ENCODE results near the gene ENHO.
A peak's percentile ranks its signal among the peaks of the same experiment; 100 is the strongest.
"Not testable (repeated sequence)": the region's sequence is repeated elsewhere in the genome, so short reads cannot be mapped to it uniquely, and the experiment has no call there.

ENHO gene

GRCh38 chr9:34555500-34555899 lies 32.7 kb upstream of the ENHO start:
- DNase-seq (ENCODE audit: low spot score), result no peak

- no peak for DNase-seq (ENCODE audit: low spot score)
Measured at GRCh38 chr9:34555002-34555348, 32.2 kb upstream of the ENHO start.

- DNase-seq (ENCODE audit: low spot score), result no peak
Measured at GRCh38 chr9:34554211-34555001, 31.6 kb upstream of the ENHO start.

GRCh38 chr9:34553511-34554021 lies 30.8 kb upstream of the ENHO start:
- DNase-seq (ENCODE audit: low spot score), result no peak

GRCh38 chr9:34552986-34553385 lies 30.2 kb upstream of the ENHO start:
- no peak for DNase-seq (ENCODE audit: low spot score)

- DNase-seq (ENCODE audit: low spot score), result no peak
Measured at GRCh38 chr9:34552606-34552981, 29.8 kb upstream of the ENHO start.

- no peak for DNase-seq (ENCODE audit: low spot score)
Measured at GRCh38 chr9:34551751-34552605, 29.2 kb upstream of the ENHO start.

GRCh38 chr9:34550681-34551270 lies 28.0 kb upstream of the ENHO start:
- no peak for DNase-seq (ENCODE audit: low spot score)

GRCh38 chr9:34550016-34550680 lies 27.4 kb upstream of the ENHO start:
- DNase-seq (ENCODE audit: low spot score), result no peak

GRCh38 chr9:34549407-34549732 lies 26.6 kb upstream of the ENHO start:
- DNase-seq (ENCODE audit: low spot score), result no peak

GRCh38 chr9:34547960-34548611 lies 25.3 kb upstream of the ENHO start:
- DNase-seq (ENCODE audit: low spot score), result peak; percentile 43

- peak; percentile 79 for DNase-seq (ENCODE audit: low spot score)
Measured at GRCh38 chr9:34546834-34547827, 24.3 kb upstream of the ENHO start.

- DNase-seq (ENCODE audit: low spot score), result no peak
Measured at GRCh38 chr9:34546102-34546833, 23.5 kb upstream of the ENHO start.

GRCh38 chr9:34545497-34545896 lies 22.7 kb upstream of the ENHO start:
- no peak for DNase-seq (ENCODE audit: low spot score)

GRCh38 chr9:34544035-34544434 lies 21.2 kb upstream of the ENHO start:
- DNase-seq (ENCODE audit: low spot score), result no peak

GRCh38 chr9:34541540-34541939 lies 18.8 kb upstream of the ENHO start:
- no peak for DNase-seq (ENCODE audit: low spot score)

GRCh38 chr9:34540827-34541226 lies 18.0 kb upstream of the ENHO start:
- no peak for DNase-seq (ENCODE audit: low spot score)

- DNase-seq (ENCODE audit: low spot score), result no peak
Measured at GRCh38 chr9:34536685-34537084, 13.9 kb upstream of the ENHO start.

- DNase-seq (ENCODE audit: low spot score), result not testable (repeated sequence)
Measured at GRCh38 chr9:34532041-34532440, 9.3 kb upstream of the ENHO start.

GRCh38 chr9:34526026-34526425 lies 3.2 kb upstream of the ENHO start:
- no peak for DNase-seq (ENCODE audit: low spot score)

Data from NAMALWA (cell line).